Measurements from ENCODE around the gene ENG. TPM values are rescaled to one million over a fixed set of nuclear protein-coding genes. Genes with fewer than 3 reads are reported as not detected.
"Not testable (repeated sequence)": the region's sequence is repeated elsewhere in the genome, so short reads cannot be mapped to it uniquely, and the experiment has no call there.

Gene ENG
- total and polyA plus RNA-seq, 2 of the 8 experiments (the other 6 are each of a cell fraction or from before 2014, with no cell fraction given), result 1.8 to 4.4 TPM

- not testable (repeated sequence) for H2BK5ac ChIP-seq (ENCODE audit: low read depth, low read length); H4K5ac ChIP-seq (ENCODE audit: insufficient read length, low read depth, low read length); H4K8ac ChIP-seq (ENCODE audit: extremely low read depth, insufficient read depth, low read length); H3K79me1 ChIP-seq (ENCODE audit: low read depth, low read length); H3K23me2 ChIP-seq (ENCODE audit: low read depth, low read length); H2AFZ ChIP-seq (ENCODE audit: low read length); H3K9ac ChIP-seq (replicated peaks in 1 of 4; ENCODE audit: extremely low read depth in 1 of 4, low read depth in 3 of 4, low read length in 3 of 4); H3K79me2 ChIP-seq (ENCODE audit: control insufficient read depth in 1 of 2, insufficient read depth in 2 of 2, low read length in 2 of 2); H3K9me3 ChIP-seq (ENCODE audit: insufficient read depth in 2 of 2, low read depth in 1 of 2, low read length in 1 of 2); H3K27me3 ChIP-seq (replicated peaks in 1 of 4; ENCODE audit: control insufficient read depth in 3 of 4, extremely low read depth in 1 of 4, insufficient read depth in 3 of 4, low read length in 3 of 4); FAIRE-seq; H3K4me3 ChIP-seq (ENCODE audit: extremely low read depth in 1 of 4, insufficient read depth in 2 of 4, low read depth in 3 of 4, low read length in 4 of 4); H3K4me2 ChIP-seq (ENCODE audit: insufficient read depth in 1 of 2, low read depth in 2 of 2, low read length in 2 of 2); DNase-seq (ENCODE audit: low read depth in 1 of 2, low spot score in 2 of 2); H4K20me1 ChIP-seq (replicated peaks in 1 of 2; ENCODE audit: control insufficient read depth in 1 of 2, insufficient read depth in 2 of 2, low read length in 2 of 2); H3K27ac ChIP-seq (ENCODE audit: low read depth, low read length); H2BK15ac ChIP-seq (ENCODE audit: low read length); H3K14ac ChIP-seq (ENCODE audit: insufficient read length); H2BK120ac ChIP-seq (replicated peaks; ENCODE audit: low read depth, low read length); H3K56ac ChIP-seq (replicated peaks; ENCODE audit: insufficient read length, low read depth, low read length); H3K18ac ChIP-seq (ENCODE audit: extremely low read depth, low read length); H3K36me3 ChIP-seq (ENCODE audit: control insufficient read depth in 2 of 4, insufficient read depth in 4 of 4, low read length in 3 of 4); H2AK5ac ChIP-seq (ENCODE audit: low read depth, low read length); H3K23ac ChIP-seq (ENCODE audit: insufficient read length); H3K4ac ChIP-seq (replicated peaks; ENCODE audit: insufficient read length, low read depth, low read length)
- CTCF ChIA-PET (ENCODE audit: partially characterized antibody), result interaction anchor here (1.0 to 16.2 kb wide), 8 partner anchors 12 to 140 kb away, joined by 3 to 227 read pairs (median 4); partner anchors contain the start of gene TOR2A
- WGBS, 2 experiments (ENCODE audit: extremely low coverage in 1 of 2, insufficient coverage in 1 of 2, insufficient read length in 1 of 2, insufficient replicate concordance in 2 of 2, low coverage in 1 of 2, low lambda C conversion rate in 2 of 2, missing lambda C conversion rate in 1 of 2), result 85% methylated on average over 9 of the region's 9 CpGs; no CpG with 5 or more reads in 1 of the 2 experiments
- peak overlapping the region; percentile 31 for H4K91ac ChIP-seq (replicated peaks; ENCODE audit: insufficient read length, low read length)
- POLR2A ChIA-PET (ENCODE audit: partially characterized antibody), result interaction anchor here (1.2 kb wide), 1 partner anchor 9 kb away, joined by 3 read pairs; no protein-coding TSS in a partner anchor
- peaks cover 0 to 24% (median 15%) of the 10 kb centered on the region in 4 experiments; a peak in 6 of 7 replicates for H3K4me1 ChIP-seq (replicated peaks in 1 of 4; ENCODE audit: control insufficient read depth in 3 of 4, insufficient read depth in 4 of 4, low read length in 3 of 4)
- H2BK20ac ChIP-seq (ENCODE audit: low read length), result 0 out of 2 replicates have a peak overlapping the region, but pooled peaks have one; percentile 61
- H2BK12ac ChIP-seq (ENCODE audit: low read depth, low read length), result peak overlapping the region; percentile 87; the same call in 1 of the 2 replicates
Observed at GRCh38 chr9:127780909-127781308, 73.5 kb downstream of the ENG start.
